Effector memory CD8-positive, alpha-beta T cell (primary cell): ENCODE results near the gene ZNF526.

Experiments
- ATAC-seq: fragments of 150-1000 bp; cut with Tn5 transposase; replicated peaks from 2 replicates; pipeline ENCODE4 v1.10.0; 2021; ENCODE audit warnings: mild to moderate bottlenecking, moderate library complexity
- DNase-seq, 3 experiments: peaks; one replicate each; pipeline ENCODE4 v3.0.0; 2021
- H3K27ac Mint-ChIP-seq, 2 donors: one replicate each; pipeline ENCODE4 v1.8.0; 2022; ENCODE audit warnings: mild to moderate bottlenecking in 2 of 2, mixed read lengths in 2 of 2, moderate library complexity in 2 of 2
- H3K27me3 Mint-ChIP-seq, 2 donors: one replicate each; pipeline ENCODE4 v1.8.0; 2022; ENCODE audit warnings: mixed read lengths in 2 of 2
- H3K36me3 Mint-ChIP-seq: one replicate; pipeline ENCODE4 v1.8.0; 2022; ENCODE audit warnings: mild to moderate bottlenecking, moderate library complexity, mixed read lengths; ENCODE audit not compliant: insufficient read depth
- H3K4me1 Mint-ChIP-seq, 2 donors: one replicate each; pipeline ENCODE4 v1.8.0; 2022; ENCODE audit warnings: low read depth in 2 of 2, mixed read lengths in 2 of 2
- H3K4me3 Mint-ChIP-seq, 2 donors: one replicate each; pipeline ENCODE4 v1.8.0; 2022; ENCODE audit warnings: mild to moderate bottlenecking in 2 of 2, mixed read lengths in 2 of 2, moderate library complexity in 2 of 2
- H3K9me3 Mint-ChIP-seq, 2 donors: one replicate each; pipeline ENCODE4 v1.8.0; 2022; ENCODE audit warnings: mixed read lengths in 2 of 2

The ZNF526 gene

GRCh38 chr19:42185277-42185676, 34.8 kb upstream of the ZNF526 start:
- ATAC-seq (peak; percentile 89), DNase-seq (peak in 1 of 3 experiments; percentile 20)
- peak overlapping the region; percentile 45 to 71 for H3K4me3 Mint-ChIP-seq
- H3K4me1 Mint-ChIP-seq, result peaks cover 38 to 53% of the 10 kb centered on the region in 2 donors
- H3K27me3 Mint-ChIP-seq, result no peaks in the 10 kb centered on the region
- peak overlapping the region; percentile 9 to 50 for H3K27ac Mint-ChIP-seq
- no peaks in the 10 kb centered on the region for H3K9me3 Mint-ChIP-seq
- peaks cover 7% of the 10 kb centered on the region for H3K36me3 Mint-ChIP-seq

DNA sequence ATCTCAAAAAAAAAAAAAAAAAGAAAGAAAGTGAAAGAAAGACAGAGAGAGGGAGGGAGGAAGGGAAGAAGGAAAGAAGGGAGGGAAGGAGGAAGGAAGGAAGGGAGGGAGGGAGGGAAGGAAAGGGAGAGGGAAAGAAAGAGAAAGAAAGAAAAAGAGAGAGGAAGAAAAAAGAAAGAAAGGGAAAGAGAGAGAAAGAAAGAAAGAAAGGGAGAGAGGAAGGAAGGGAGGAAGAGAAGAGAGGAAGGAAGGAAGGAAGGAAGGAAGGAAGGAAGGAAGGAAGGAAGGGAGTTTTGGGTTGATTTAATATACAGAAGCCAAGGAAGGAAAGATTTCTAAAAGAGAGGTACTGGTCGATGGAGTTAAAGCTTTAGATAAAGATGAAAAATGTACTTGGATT, 31.4 kb upstream of the ZNF526 start:
- Mint-ChIP-seq H3K9me3 (no peaks in the 10 kb centered on the region), H3K27me3 (no peaks in the 10 kb centered on the region), H3K27ac (peak overlapping the region in 1 of 2 donors; percentile 33), H3K36me3 (peaks cover 16% of the 10 kb centered on the region), H3K4me1 (peaks cover 44 to 58% of the 10 kb centered on the region in 2 donors), H3K4me3 (no peak overlapping the region)
- ATAC-seq (no peak), DNase-seq (no peak)

DNA sequence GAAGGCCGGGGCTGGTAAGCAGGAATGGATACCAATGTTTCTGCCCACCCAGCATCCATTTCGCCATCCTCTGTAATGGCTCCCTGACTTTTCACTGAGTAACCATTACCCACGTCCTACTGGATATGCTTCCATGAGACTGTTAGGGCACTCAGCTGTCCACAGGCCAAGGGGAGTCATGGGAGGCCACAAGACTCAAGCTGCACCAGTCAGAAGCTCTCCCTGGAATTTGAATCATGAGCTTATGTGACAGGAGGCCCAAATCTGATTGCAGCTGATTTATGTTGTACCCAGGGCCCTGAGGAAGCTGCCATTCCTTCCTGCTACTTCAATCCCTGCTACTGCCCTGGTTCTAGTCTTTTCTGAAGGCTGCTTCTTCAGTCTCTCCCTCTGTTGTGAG, 31.0 kb upstream of the ZNF526 start:
- no peak for ATAC-seq
- no peaks in the 10 kb centered on the region for H3K27me3 Mint-ChIP-seq
- no peak for DNase-seq
- H3K4me1 Mint-ChIP-seq, result peaks cover 45 to 61% of the 10 kb centered on the region in 2 donors
- peaks cover 18% of the 10 kb centered on the region for H3K36me3 Mint-ChIP-seq
- peak overlapping the region; percentile 2 to 75 for H3K27ac Mint-ChIP-seq
- H3K4me3 Mint-ChIP-seq, result no peak overlapping the region
- no peaks in the 10 kb centered on the region for H3K9me3 Mint-ChIP-seq

- Mint-ChIP-seq H3K9me3 (no peaks in the 10 kb centered on the region), H3K4me1 (peaks cover 33 to 47% of the 10 kb centered on the region in 2 donors), H3K27me3 (no peaks in the 10 kb centered on the region), H3K27ac (peak overlapping the region; percentile 11 to 75), H3K4me3 (peak overlapping the region in 1 of 2 donors; percentile 28), H3K36me3 (peaks cover 24% of the 10 kb centered on the region)
- DNase-seq (no peak), ATAC-seq (no peak)
Measured at GRCh38 chr19:42191330-42191729, 28.8 kb upstream of the ZNF526 start.

GRCh38 chr19:42191855-42192254, 28.3 kb upstream of the ZNF526 start:
- no peaks in the 10 kb centered on the region for H3K9me3 Mint-ChIP-seq
- peak; percentile 37 for ATAC-seq
- H3K4me1 Mint-ChIP-seq, result peaks cover 33 to 47% of the 10 kb centered on the region in 2 donors
- H3K27ac Mint-ChIP-seq, result peak overlapping the region in 1 of 2 donors; percentile 75
- peaks cover 29% of the 10 kb centered on the region for H3K36me3 Mint-ChIP-seq
- DNase-seq, result no peak
- no peaks in the 10 kb centered on the region for H3K27me3 Mint-ChIP-seq
- peak overlapping the region in 1 of 2 donors; percentile 28 for H3K4me3 Mint-ChIP-seq

GRCh38 chr19:42193294-42193693, 26.8 kb upstream of the ZNF526 start:
- Mint-ChIP-seq H3K4me3 (no peak overlapping the region), H3K4me1 (peaks cover 38 to 52% of the 10 kb centered on the region in 2 donors), H3K36me3 (peaks cover 42% of the 10 kb centered on the region), H3K27ac (peak overlapping the region in 1 of 2 donors; percentile 3), H3K27me3 (no peaks in the 10 kb centered on the region), H3K9me3 (no peaks in the 10 kb centered on the region)
- no peak for ATAC-seq
- no peak for DNase-seq

DNA sequence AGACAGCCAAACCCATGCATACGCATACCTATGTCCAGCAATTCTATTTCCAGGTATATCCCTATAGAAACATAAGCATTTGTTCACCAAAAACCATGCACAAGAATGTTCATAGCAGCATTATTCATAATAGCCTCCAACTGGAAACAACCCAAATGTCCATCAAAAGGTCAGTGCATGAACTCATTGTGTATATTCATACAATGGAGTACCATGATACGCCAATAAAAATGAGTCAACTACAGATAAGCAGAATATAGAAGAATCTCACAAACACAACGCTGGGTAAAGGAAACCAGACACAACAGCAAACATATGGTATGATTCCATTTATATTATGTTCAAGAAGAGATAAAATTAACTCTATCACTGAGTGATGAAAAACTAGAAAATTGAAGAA, 26.4 kb upstream of the ZNF526 start:
- Mint-ChIP-seq H3K27ac (peak overlapping the region in 1 of 2 donors; percentile 28), H3K4me1 (peaks cover 41 to 55% of the 10 kb centered on the region in 2 donors), H3K36me3 (peaks cover 45% of the 10 kb centered on the region), H3K9me3 (no peaks in the 10 kb centered on the region), H3K27me3 (no peaks in the 10 kb centered on the region), H3K4me3 (no peak overlapping the region)
- DNase-seq (no peak), ATAC-seq (no peak)

DNA sequence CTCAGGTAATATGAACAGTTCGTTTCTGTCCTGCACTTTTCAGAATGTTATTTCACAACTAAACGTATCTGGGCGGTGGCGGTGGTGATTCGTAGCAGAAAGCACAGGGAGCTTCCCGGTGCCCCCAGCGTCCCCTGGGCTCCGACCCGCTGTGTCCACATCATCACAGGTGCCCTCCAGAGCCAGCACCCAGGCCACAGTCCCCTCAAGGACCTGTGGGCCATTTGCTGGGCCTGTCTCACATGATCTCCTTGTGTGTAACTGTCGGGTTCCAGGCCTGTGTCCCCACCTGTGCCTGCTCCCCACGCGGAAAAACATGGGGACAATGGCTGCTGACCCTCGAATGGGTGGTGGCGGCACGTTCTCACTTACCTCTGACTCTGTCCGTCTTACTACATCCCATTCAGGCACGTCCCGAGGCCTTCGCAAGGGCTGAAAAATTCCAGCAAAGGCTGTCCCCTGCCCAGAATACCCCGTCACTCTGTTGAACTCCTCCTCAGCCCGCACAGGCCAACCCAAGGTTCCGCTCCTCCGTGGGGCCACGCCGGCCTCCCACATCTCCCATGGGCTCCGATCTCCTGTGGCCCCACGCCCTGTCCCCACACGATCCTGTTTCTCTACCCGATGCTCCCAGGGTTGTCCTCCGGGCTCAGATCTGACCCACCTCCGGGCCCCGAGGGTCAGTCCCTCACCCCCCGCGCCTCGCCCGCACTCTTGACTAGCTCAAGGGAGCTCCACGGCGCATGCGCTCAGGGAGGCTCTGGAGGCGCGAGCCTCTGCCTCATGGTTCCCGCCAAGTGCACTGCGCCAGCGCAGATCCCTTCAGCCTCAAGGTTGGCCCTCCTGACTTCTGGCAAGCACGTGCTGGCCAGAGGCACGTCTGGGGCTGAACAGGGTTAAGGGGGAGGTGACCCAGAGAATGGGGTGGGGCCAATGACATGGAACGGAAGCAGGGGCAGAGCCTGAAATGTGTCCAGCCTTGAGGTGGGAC, 23.8 kb upstream of the ZNF526 start:
- H3K4me1 Mint-ChIP-seq, result peaks cover 57 to 65% of the 10 kb centered on the region in 2 donors
- peak overlapping the region; percentile 26 to 51 for H3K4me3 Mint-ChIP-seq
- H3K9me3 Mint-ChIP-seq, result no peaks in the 10 kb centered on the region
- no peaks in the 10 kb centered on the region for H3K27me3 Mint-ChIP-seq
- peak overlapping the region; percentile 31 to 70 for H3K27ac Mint-ChIP-seq
- peaks cover 52% of the 10 kb centered on the region for H3K36me3 Mint-ChIP-seq
- DNase-seq (no peak), ATAC-seq (no peak)

DNA sequence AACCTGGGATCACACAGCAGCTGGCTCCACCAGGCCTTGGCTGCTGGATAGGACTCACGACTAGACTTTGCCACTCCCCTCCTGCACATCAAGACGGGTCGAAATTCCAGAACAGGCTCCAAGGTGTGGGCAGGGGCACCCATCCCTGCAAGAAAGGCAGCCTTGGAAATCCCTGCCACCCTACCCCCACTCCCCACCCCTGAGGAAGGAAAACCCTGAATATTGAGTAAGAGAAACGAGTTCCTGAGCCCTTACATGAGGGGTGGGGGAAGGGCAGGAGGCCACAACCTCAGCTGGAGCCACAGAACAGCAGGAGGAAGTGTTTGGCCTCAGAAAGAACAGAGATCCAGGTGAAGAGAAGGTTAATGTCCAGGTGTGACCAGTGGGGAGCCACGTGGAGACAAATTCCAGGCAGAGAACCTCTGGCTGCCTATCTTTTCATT, 22.7 kb upstream of the ZNF526 start:
- Mint-ChIP-seq H3K4me3 (peak overlapping the region; percentile 29 to 47), H3K4me1 (peaks cover 60 to 65% of the 10 kb centered on the region in 2 donors), H3K9me3 (no peaks in the 10 kb centered on the region), H3K27ac (no peak overlapping the region), H3K36me3 (peaks cover 62% of the 10 kb centered on the region), H3K27me3 (no peaks in the 10 kb centered on the region)
- no peak for DNase-seq
- no peak for ATAC-seq

- no peaks in the 10 kb centered on the region for H3K27me3 Mint-ChIP-seq
- peak overlapping the region; percentile 93 for H3K27ac Mint-ChIP-seq
- DNase-seq (peak; percentile 72 to 78 (median 78)), ATAC-seq (peak; percentile 75)
- H3K36me3 Mint-ChIP-seq, result peaks cover 68% of the 10 kb centered on the region
- H3K9me3 Mint-ChIP-seq, result no peaks in the 10 kb centered on the region
- H3K4me3 Mint-ChIP-seq, result peak overlapping the region; percentile 83 to 96
- peaks cover 69 to 74% of the 10 kb centered on the region in 2 donors for H3K4me1 Mint-ChIP-seq
Measured at GRCh38 chr19:42198676-42199439, 21.3 kb upstream of the ZNF526 start.

- Mint-ChIP-seq H3K4me3 (peak overlapping the region; percentile 83 to 96), H3K36me3 (peaks cover 72% of the 10 kb centered on the region), H3K27ac (peak overlapping the region; percentile 93), H3K27me3 (no peaks in the 10 kb centered on the region), H3K9me3 (no peaks in the 10 kb centered on the region), H3K4me1 (peaks cover 72 to 75% of the 10 kb centered on the region in 2 donors)
- DNase-seq, result peak; percentile 42 to 54 (median 46)
- peak; percentile 54 for ATAC-seq
Measured at GRCh38 chr19:42199440-42200115, 20.5 kb upstream of the ZNF526 start.

GRCh38 chr19:42200116-42200715, 19.9 kb upstream of the ZNF526 start:
- ATAC-seq (no peak), DNase-seq (no peak)
- Mint-ChIP-seq H3K4me1 (peaks cover 75 to 82% of the 10 kb centered on the region in 2 donors), H3K36me3 (peaks cover 78% of the 10 kb centered on the region), H3K4me3 (peak overlapping the region; percentile 83 to 96), H3K9me3 (no peaks in the 10 kb centered on the region), H3K27me3 (no peaks in the 10 kb centered on the region), H3K27ac (peak overlapping the region; percentile 93)
